GM12878 (cell line): ENCODE results near the gene SH2D2A. TPM values are rescaled to one million over a fixed set of nuclear protein-coding genes. Genes with fewer than 3 reads are reported as not detected.

Experiments used
- ATAC-seq: fragments of 200-7000 bp; cut with Tn5 transposase; 3 replicates; pipeline ENCODE4 v1.9.1; 2020; ENCODE audit warnings: mild to moderate bottlenecking, moderate library complexity
- BruUV-seq: library from RNA; stranded (reverse); fragments of 400-500 nt; replicated peaks from 2 replicates; lab custom pipeline; 2021; lab: Mats Ljungman, UMichigan
- CTCF ChIA-PET: fragments of 300-600 bp; sonication (Branson Sonifier 250); formaldehyde crosslinking; extraction: SDS; loops from one replicate; lab custom pipeline; 2021; ENCODE audit warnings: inconsistent platforms; lab: Yijun Ruan, JAX
- POLR2A ChIA-PET: fragments of 350-600 bp; formaldehyde crosslinking; extraction: SDS; loops from one replicate; lab custom pipeline; 2021; ENCODE audit warnings: inconsistent platforms; lab: Charles Lee
- RAD21 ChIA-PET: fragments of 300-600 bp; sonication (Branson Sonifier 250); formaldehyde crosslinking; loops from one replicate; lab custom pipeline; 2023; ENCODE audit warnings: antibody characterized with exemption; ENCODE audit not compliant: unreplicated experiment; lab: Charles Lee
- SMC1A ChIA-PET: fragments of 300-600 bp; sonication (Branson Sonifier 250); formaldehyde crosslinking; loops from one replicate; lab custom pipeline; 2023; ENCODE audit not compliant: unreplicated experiment, uncharacterized antibody; lab: Charles Lee
- DNase-seq: peaks from one replicate; pipeline ENCODE4 v3.0.0-alpha.2; 2011; ENCODE audit warnings: low read depth, low spot score
- FAIRE-seq: peaks from 3 replicates; lab custom pipeline; 2011; peaks lifted over from hg19 to GRCh38; lab: Jason Lieb, UNC
- H2AFZ ChIP-seq: 2 replicates; pipeline ENCODE4 v1.6.0; 2011; ENCODE audit warnings: low read depth, low read length, control low read depth; ENCODE audit not compliant: control insufficient read depth
- H3K27ac ChIP-seq: 2 replicates; pipeline ENCODE4 v1.5.1; 2011; ENCODE audit warnings: control low read depth; ENCODE audit not compliant: control insufficient read depth, insufficient read depth
- H3K27me3 ChIP-seq, 2 experiments: replicated peaks in 1 of 2; 2 replicates each; pipeline versions ENCODE4 v1.6.0 to v1.6.1; 2011; ENCODE audit warnings: low read length in 1 of 2; ENCODE audit not compliant: control insufficient read depth in 2 of 2, insufficient read depth in 2 of 2
- H3K36me3 ChIP-seq, 2 experiments: 2 replicates each; pipeline ENCODE4 v1.5.1; 2011; ENCODE audit warnings: low read length in 1 of 2; ENCODE audit not compliant: control insufficient read depth in 2 of 2, insufficient read depth in 2 of 2
- H3K4me1 ChIP-seq: 2 replicates; pipeline ENCODE4 v1.6.1; 2011; ENCODE audit warnings: mild to moderate bottlenecking, low read length, moderate library complexity, mixed read lengths; ENCODE audit not compliant: control insufficient read depth, insufficient read depth
- H3K4me2 ChIP-seq: 2 replicates; pipeline ENCODE4 v1.6.0; 2011; ENCODE audit warnings: control low read depth; ENCODE audit not compliant: control insufficient read depth, insufficient read depth
- H3K4me3 ChIP-seq: fragments of 200-600 bp; sonication (generic); 2 replicates; pipeline ENCODE4 v1.5.1; 2016
- H3K79me2 ChIP-seq: 2 replicates; pipeline ENCODE4 v1.6.0; 2011; ENCODE audit warnings: low read length; ENCODE audit not compliant: control insufficient read depth, insufficient read depth
- H3K9ac ChIP-seq: 2 replicates; pipeline ENCODE4 v1.8.0; 2011; ENCODE audit warnings: low read length, control low read depth, mixed read lengths; ENCODE audit not compliant: control insufficient read depth, insufficient read depth
- H3K9me3 ChIP-seq: replicated peaks from 3 replicates; pipeline ENCODE4 v1.5.1; 2011; ENCODE audit warnings: mild to moderate bottlenecking, low read length; ENCODE audit not compliant: control insufficient read depth, insufficient read depth
- H4K20me1 ChIP-seq: 2 replicates; pipeline ENCODE4 v1.6.0; 2011; ENCODE audit not compliant: control insufficient read depth, insufficient read depth
- CBX5 ChIP-seq: sonication (generic); IDR thresholded peaks from 2 replicates; pipeline ENCODE4 v1.6.1; 2016; ENCODE audit warnings: low read depth, moderate library complexity, mild to moderate bottlenecking, inconsistent platforms
- CREB1 ChIP-seq: IDR thresholded peaks from 2 replicates; pipeline ENCODE4 v1.6.1; 2012; ENCODE audit warnings: low read depth, mild to moderate bottlenecking, inconsistent platforms
- RAD51 ChIP-seq: fragments of 450-650 bp; IDR thresholded peaks from 2 replicates; pipeline ENCODE4 v1.6.1; 2016; ENCODE audit warnings: moderate library complexity, mild to moderate bottlenecking, inconsistent platforms
- RELB ChIP-seq: fragments of 450-650 bp; IDR thresholded peaks from 2 replicates; pipeline ENCODE4 v1.6.1; 2017; ENCODE audit warnings: low read depth, mild to moderate bottlenecking, moderate library complexity
- ZBTB11 ChIP-seq: fragments of 450-650 bp; formaldehyde crosslinking; IDR thresholded peaks from 2 replicates; pipeline ENCODE4 v1.5.0; 2022; ENCODE audit warnings: mild to moderate bottlenecking, missing genetic modification characterization
- ZNF622 ChIP-seq: fragments of 450-650 bp; IDR thresholded peaks from 2 replicates; pipeline ENCODE4 v1.6.1; 2017; ENCODE audit warnings: mild to moderate bottlenecking, inconsistent platforms
- WGBS: methylation state at CpG from one replicate; pipeline ENCODE4 v1.1.6; 2016; ENCODE audit warnings: low lambda C conversion rate; ENCODE audit not compliant: insufficient replicate concordance, insufficient coverage; ENCODE audit errors: missing lambda C conversion rate; 5-methylcytosine and 5-hydroxymethylcytosine counted together
- in situ Hi-C: fragments of 300-500 bp; cut with MboI; formaldehyde crosslinking; loops from 9 replicates; pipeline ENCODE4 v1.14.3; 2018; ENCODE audit warnings: mixed read lengths
- intact Hi-C: fragments of 100-400 bp; cut with micrococcal nuclease; formaldehyde crosslinking; loops from one replicate; pipeline ENCODE4 v1.14.2; 2022; ENCODE audit not compliant: unreplicated experiment
- polyA plus RNA-seq, 11 experiments: library from polyadenylated mRNA; depleted of rRNA in 4 of 11; unstranded in 6 of 11; stranded (reverse) in 5 of 11; fragments of >200 nt; fragmentation: Nextera tagmentation in 4 of 11; fragmentation: Illumina TruSeq in 1 of 11; extraction: Ambion mirVana in 4 of 11; extraction: Trizol in 1 of 11; gene quantifications; 1 replicate in 1 of 11; 2 replicates in 10 of 11; pipeline versions ENCODE4 v1.2.1 to v1.2.3, GENCODE V29; 2011 to 2016; ENCODE audit warnings: inconsistent platforms in 2 of 11, missing spikeins in 2 of 11, low read depth in 1 of 11
- total RNA-seq, 4 experiments: library from RNA; depleted of rRNA in 3 of 4; stranded (reverse); fragments of >200 nt in 3 of 4; fragmentation: Illumina TruSeq in 1 of 4; extraction: Trizol in 1 of 4; gene quantifications; 2 replicates each; pipeline versions ENCODE4 v1.2.1 to v1.2.3, GENCODE V29; 2013 to 2021

Gene SH2D2A
- total and polyA plus RNA-seq, 10 of the 15 experiments (the other 5 are each of a cell fraction or from before 2014, with no cell fraction given), result 0.72 to 15.9 (median 7.0) TPM

- 15% methylated on average over 9 of the region's 9 CpGs for WGBS
Observed at GRCh38 chr1:156839426-156840109, 22.9 kb upstream of the SH2D2A start.

More at GRCh38 chr1:156839426-156840109, 22.9 kb upstream of the SH2D2A start:
- H3K36me3 ChIP-seq, result no peaks in the 10 kb centered on the region
- ATAC-seq, result no peak
- no peaks in the 10 kb centered on the region for H3K79me2 ChIP-seq
- no peak for FAIRE-seq
- no peaks in the 10 kb centered on the region for H3K9me3 ChIP-seq
- no peak overlapping the region for H3K9ac ChIP-seq
- 0 out of 2 replicates have a peak, but pooled peaks cover 2% of the 10 kb centered on the region for H4K20me1 ChIP-seq
- H3K27ac ChIP-seq, result no peak overlapping the region
- intact Hi-C loops (loop anchor here (1.0 to 5.0 kb wide), 3 partner anchors 21 to 51 kb away; partner anchors contain the start of gene NTRK1), in situ Hi-C loops (no loop called here)
- POLR2A ChIA-PET, result interaction anchor here (0.6 to 2.8 kb wide), 2 partner anchors 21 to 83 kb away, joined by 3 to 9 read pairs; partner anchors contain the start of gene NTRK1
- TF ChIP-seq CBX5 (no peak), CREB1 (no peak), ZNF622 (no peak), ZBTB11 (CRISPR knock-in tag) (no peak), RAD51 (no peak), RELB (no peak)
- no peak overlapping the region for H2AFZ ChIP-seq
- no peak for DNase-seq
- H3K4me3 ChIP-seq, result no peak overlapping the region
- CTCF ChIA-PET, result interaction anchor here (0.8 to 6.9 kb wide), 23 partner anchors 8 to 251 kb away, joined by 3 to 248 read pairs (median 10); partner anchors contain the start of genes INSRR, ISG20L2, METTL25B and NTRK1
- H3K4me2 ChIP-seq, result no peak overlapping the region
- SMC1A ChIA-PET, result interaction anchor here (0.7 to 6.8 kb wide), 10 partner anchors 18 to 149 kb away, joined by 3 to 123 read pairs (median 5); partner anchors contain the start of genes INSRR, ISG20L2, METTL25B and NTRK1
- H3K27me3 ChIP-seq, result no peaks in the 10 kb centered on the region; a peak in 1 of 4 replicates
- RAD21 ChIA-PET, result interaction anchor here (0.8 to 6.1 kb wide), 10 partner anchors 9 to 150 kb away, joined by 3 to 113 read pairs (median 8); partner anchors contain the start of genes INSRR, ISG20L2, METTL25B and NTRK1
- BruUV-seq, result no TSS peak
- H3K4me1 ChIP-seq, result peaks cover 24% of the 10 kb centered on the region
